Measurements from ENCODE around the gene SCLT1.

SCLT1 gene

DNA sequence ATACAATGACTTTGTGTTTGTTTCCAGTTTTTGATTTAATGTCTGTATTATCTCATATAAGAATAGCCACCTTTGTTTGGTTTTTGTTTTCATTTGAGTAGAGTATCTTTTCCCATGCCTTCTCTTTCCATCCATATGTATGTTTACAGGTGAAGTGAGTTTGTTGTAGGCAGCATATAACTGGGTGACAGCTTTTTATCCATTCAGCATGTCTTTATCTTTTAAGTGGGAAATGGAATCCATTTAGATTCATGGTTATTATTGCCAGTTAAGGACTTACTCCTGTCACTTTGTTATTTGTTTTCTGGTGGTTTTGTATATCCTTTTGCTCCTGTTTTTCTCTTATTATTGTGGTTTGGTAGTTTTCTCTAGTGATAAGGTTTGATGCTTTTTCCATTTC lies 34.3 kb downstream of the SCLT1 start:
- Histone ChIP-seq H3K79me2 (ENCODE audit: low read length) (no peaks in the 10 kb centered on the region), H3K4me2 (ENCODE audit: low read length) (no peak overlapping the region), H3K9me3 (ENCODE audit: insufficient read depth, low read length) (peaks cover 52% of the 10 kb centered on the region; the same call in 1 of the 2 replicates), H4K20me1 (ENCODE audit: insufficient read depth, low read length) (no peaks in the 10 kb centered on the region), H3K9ac (ENCODE audit: low read length) (no peak overlapping the region), H3K4me3 (ENCODE audit: low read length) (no peak overlapping the region), H3K27ac (ENCODE audit: low read length) (no peak overlapping the region), H3K36me3 (replicated peaks; ENCODE audit: low read depth, low read length) (peaks cover 55% of the 10 kb centered on the region), H3K4me1 (ENCODE audit: low read length) (no peaks in the 10 kb centered on the region), H3K27me3 (ENCODE audit: low read depth, low read length) (no peaks in the 10 kb centered on the region), H2AFZ (ENCODE audit: low read depth, low read length) (no peak overlapping the region)
- no peak for TF ChIP-seq EZH2phosphoT487 (IDR thresholded peaks at IDR 0.05; ENCODE audit: low read depth)
- TF ChIP-seq, protein P1, sequence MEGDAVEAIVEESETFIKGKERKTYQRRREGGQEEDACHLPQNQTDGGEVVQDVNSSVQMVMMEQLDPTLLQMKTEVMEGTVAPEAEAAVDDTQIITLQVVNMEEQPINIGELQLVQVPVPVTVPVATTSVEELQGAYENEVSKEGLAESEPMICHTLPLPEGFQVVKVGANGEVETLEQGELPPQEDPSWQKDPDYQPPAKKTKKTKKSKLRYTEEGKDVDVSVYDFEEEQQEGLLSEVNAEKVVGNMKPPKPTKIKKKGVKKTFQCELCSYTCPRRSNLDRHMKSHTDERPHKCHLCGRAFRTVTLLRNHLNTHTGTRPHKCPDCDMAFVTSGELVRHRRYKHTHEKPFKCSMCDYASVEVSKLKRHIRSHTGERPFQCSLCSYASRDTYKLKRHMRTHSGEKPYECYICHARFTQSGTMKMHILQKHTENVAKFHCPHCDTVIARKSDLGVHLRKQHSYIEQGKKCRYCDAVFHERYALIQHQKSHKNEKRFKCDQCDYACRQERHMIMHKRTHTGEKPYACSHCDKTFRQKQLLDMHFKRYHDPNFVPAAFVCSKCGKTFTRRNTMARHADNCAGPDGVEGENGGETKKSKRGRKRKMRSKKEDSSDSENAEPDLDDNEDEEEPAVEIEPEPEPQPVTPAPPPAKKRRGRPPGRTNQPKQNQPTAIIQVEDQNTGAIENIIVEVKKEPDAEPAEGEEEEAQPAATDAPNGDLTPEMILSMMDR (IDR thresholded peaks at IDR 0.05; ENCODE audit: low read depth, low read length), result no peak

- H3K4me1 ChIP-seq (ENCODE audit: low read length), result no peaks in the 10 kb centered on the region
- H3K9ac ChIP-seq (ENCODE audit: low read length), result no peak overlapping the region
- no peak overlapping the region for H2AFZ ChIP-seq (ENCODE audit: low read depth, low read length)
- no peaks in the 10 kb centered on the region for H3K27me3 ChIP-seq (ENCODE audit: low read depth, low read length)
- H3K36me3 ChIP-seq (replicated peaks; ENCODE audit: low read depth, low read length), result no peaks in the 10 kb centered on the region
- H3K79me2 ChIP-seq (ENCODE audit: low read length), result no peaks in the 10 kb centered on the region
- no peaks in the 10 kb centered on the region for H4K20me1 ChIP-seq (ENCODE audit: insufficient read depth, low read length)
- no peak overlapping the region for H3K4me2 ChIP-seq (ENCODE audit: low read length)
- no peak overlapping the region for H3K4me3 ChIP-seq (ENCODE audit: low read length)
- H3K27ac ChIP-seq (ENCODE audit: low read length), result no peak overlapping the region
- TF ChIP-seq, protein P1 (IDR thresholded peaks at IDR 0.05; ENCODE audit: low read depth, low read length), result no peak
- no peak for TF ChIP-seq EZH2phosphoT487 (IDR thresholded peaks at IDR 0.05; ENCODE audit: low read depth)
- H3K9me3 ChIP-seq (ENCODE audit: insufficient read depth, low read length), result no peaks in the 10 kb centered on the region
These were observed 47.0 kb downstream of the SCLT1 start for GRCh38 chr4:129046055-129046959.

GRCh38 chr4:129043523-129043922 lies 49.8 kb downstream of the SCLT1 start:
- no peaks in the 10 kb centered on the region for H3K79me2 ChIP-seq (ENCODE audit: low read length)
- no peak overlapping the region for H3K9ac ChIP-seq (ENCODE audit: low read length)
- TF ChIP-seq EZH2phosphoT487 (IDR thresholded peaks at IDR 0.05; ENCODE audit: low read depth), result no peak
- TF ChIP-seq, protein P1 (IDR thresholded peaks at IDR 0.05; ENCODE audit: low read depth, low read length), result peak; percentile 28
- no peaks in the 10 kb centered on the region for H3K27me3 ChIP-seq (ENCODE audit: low read depth, low read length)
- no peaks in the 10 kb centered on the region for H3K9me3 ChIP-seq (ENCODE audit: insufficient read depth, low read length)
- no peaks in the 10 kb centered on the region for H3K4me1 ChIP-seq (ENCODE audit: low read length)
- H4K20me1 ChIP-seq (ENCODE audit: insufficient read depth, low read length), result no peaks in the 10 kb centered on the region
- H2AFZ ChIP-seq (ENCODE audit: low read depth, low read length), result no peak overlapping the region
- no peak overlapping the region for H3K4me3 ChIP-seq (ENCODE audit: low read length)
- no peak overlapping the region for H3K4me2 ChIP-seq (ENCODE audit: low read length)
- no peaks in the 10 kb centered on the region for H3K36me3 ChIP-seq (replicated peaks; ENCODE audit: low read depth, low read length)
- no peak overlapping the region for H3K27ac ChIP-seq (ENCODE audit: low read length)

GRCh38 chr4:129040471-129040870 lies 52.9 kb downstream of the SCLT1 start:
- Histone ChIP-seq H3K36me3 (replicated peaks; ENCODE audit: low read depth, low read length) (peaks cover 5% of the 10 kb centered on the region), H3K4me1 (ENCODE audit: low read length) (no peaks in the 10 kb centered on the region), H3K9ac (ENCODE audit: low read length) (no peak overlapping the region), H3K79me2 (ENCODE audit: low read length) (no peaks in the 10 kb centered on the region), H3K4me2 (ENCODE audit: low read length) (no peak overlapping the region), H3K27me3 (ENCODE audit: low read depth, low read length) (no peaks in the 10 kb centered on the region), H2AFZ (ENCODE audit: low read depth, low read length) (no peak overlapping the region), H4K20me1 (ENCODE audit: insufficient read depth, low read length) (no peaks in the 10 kb centered on the region), H3K9me3 (ENCODE audit: insufficient read depth, low read length) (no peaks in the 10 kb centered on the region), H3K27ac (ENCODE audit: low read length) (no peak overlapping the region), H3K4me3 (ENCODE audit: low read length) (no peak overlapping the region)
- no peak for TF ChIP-seq EZH2phosphoT487 (IDR thresholded peaks at IDR 0.05; ENCODE audit: low read depth)
- TF ChIP-seq, protein P1 (IDR thresholded peaks at IDR 0.05; ENCODE audit: low read depth, low read length), result no peak

Measured in OCI-LY3 (cell line).